CD4-positive, alpha-beta T cell treated with Interleukin-17A for 4 hours (primary cell): Measurements from ENCODE around the gene PSME4.
"Not testable (repeated sequence)": the region's sequence is repeated elsewhere in the genome, so short reads cannot be mapped to it uniquely, and the experiment has no call there.

Experiments used
- DNase-seq: peaks from one replicate; pipeline ENCODE4 v3.0.0-alpha.2; 2020; ENCODE audit warnings: mixed read lengths

PSME4 gene

GRCh38 chr2:53886406-53887280 is 84.2 kb downstream of the PSME4 start:
- DNase-seq, result no peak

- DNase-seq, result no peak
These were observed 85.9 kb downstream of the PSME4 start for GRCh38 chr2:53884883-53885282.

GRCh38 chr2:53881986-53882385 is 88.8 kb downstream of the PSME4 start:
- no peak for DNase-seq

GRCh38 chr2:53881360-53881759 is 89.4 kb downstream of the PSME4 start:
- DNase-seq, result no peak

GRCh38 chr2:53880756-53881155 is 90.0 kb downstream of the PSME4 start:
- no peak for DNase-seq

- DNase-seq, result no peak
These were observed 93.2 kb downstream of the PSME4 start for GRCh38 chr2:53877556-53877955.

- DNase-seq, result no peak
These were observed 93.7 kb downstream of the PSME4 start for GRCh38 chr2:53877112-53877511.

GRCh38 chr2:53874401-53874950 is 96.3 kb downstream of the PSME4 start:
- DNase-seq, result no peak

GRCh38 chr2:53867773-53868172 is 103.0 kb downstream of the PSME4 start:
- DNase-seq, result no peak

- DNase-seq, result no peak
These were observed 103.6 kb downstream of the PSME4 start for GRCh38 chr2:53867169-53867568.

- no peak for DNase-seq
These were observed 104.8 kb downstream of the PSME4 start for GRCh38 chr2:53865962-53866361.

- DNase-seq, result no peak
These were observed 105.5 kb downstream of the PSME4 start for GRCh38 chr2:53865264-53865663.

- DNase-seq, result no peak
These were observed 107.1 kb downstream of the PSME4 start for GRCh38 chr2:53863538-53864227.

- DNase-seq, result no peak
These were observed 109.0 kb downstream of the PSME4 start for GRCh38 chr2:53861824-53862223.

- DNase-seq, result no peak
These were observed 111.3 kb downstream of the PSME4 start, which contains the start of gene GPR75 for GRCh38 chr2:53859206-53860181. Gene GPR75, minus strand, starts transcription at chr2:53859967. Its CDS starts 5,211 bp downstream, at chr2:53854756.

GRCh38 chr2:53856272-53856671 is 114.5 kb downstream of the PSME4 start:
- no peak for DNase-seq

- no peak for DNase-seq
These were observed 116.1 kb downstream of the PSME4 start for GRCh38 chr2:53854678-53855077.

GRCh38 chr2:53852532-53852931 is 118.3 kb downstream of the PSME4 start:
- no peak for DNase-seq

- DNase-seq, result not testable (repeated sequence)
These were observed 119.6 kb downstream of the PSME4 start for GRCh38 chr2:53851052-53851757.

GRCh38 chr2:53848062-53848461 is 122.7 kb downstream of the PSME4 start:
- no peak for DNase-seq

GRCh38 chr2:53843595-53843994 is 127.2 kb downstream of the PSME4 start:
- DNase-seq, result no peak

- DNase-seq, result no peak
These were observed 127.9 kb downstream of the PSME4 start for GRCh38 chr2:53842891-53843290.
